GM12872 (cell line): ENCODE results near the gene CYB561A3.

ENCODE experiments used
- TF ChIP-seq, protein P1 (sequence below): IDR thresholded peaks from 3 replicates; pipeline ENCODE4 v1.5.1; 2011; ENCODE audit warnings: low read depth, mild to moderate bottlenecking, low read length, moderate library complexity; ENCODE audit not compliant: insufficient read depth

The CYB561A3 gene

DNA sequence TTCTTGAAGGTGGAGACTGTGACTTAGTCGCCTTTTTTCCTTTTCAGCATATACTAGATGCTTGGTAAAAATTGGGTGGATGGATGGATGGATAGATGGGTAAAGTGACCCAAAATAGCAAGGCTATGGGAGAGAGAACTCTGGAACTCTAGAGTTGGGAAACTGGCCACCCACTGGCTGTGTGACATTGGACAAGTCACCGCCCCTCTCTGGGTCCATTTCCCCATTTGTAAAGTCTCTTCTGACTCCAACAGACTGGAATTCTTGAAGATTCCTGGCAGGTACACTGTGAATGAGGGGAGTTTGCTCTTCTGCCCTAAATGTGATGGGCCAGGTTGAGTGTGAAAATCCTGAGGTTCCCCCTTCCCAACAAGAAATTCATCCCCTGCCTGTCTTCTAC, 20.7 kb downstream of the CYB561A3 start:
- TF ChIP-seq, protein P1, sequence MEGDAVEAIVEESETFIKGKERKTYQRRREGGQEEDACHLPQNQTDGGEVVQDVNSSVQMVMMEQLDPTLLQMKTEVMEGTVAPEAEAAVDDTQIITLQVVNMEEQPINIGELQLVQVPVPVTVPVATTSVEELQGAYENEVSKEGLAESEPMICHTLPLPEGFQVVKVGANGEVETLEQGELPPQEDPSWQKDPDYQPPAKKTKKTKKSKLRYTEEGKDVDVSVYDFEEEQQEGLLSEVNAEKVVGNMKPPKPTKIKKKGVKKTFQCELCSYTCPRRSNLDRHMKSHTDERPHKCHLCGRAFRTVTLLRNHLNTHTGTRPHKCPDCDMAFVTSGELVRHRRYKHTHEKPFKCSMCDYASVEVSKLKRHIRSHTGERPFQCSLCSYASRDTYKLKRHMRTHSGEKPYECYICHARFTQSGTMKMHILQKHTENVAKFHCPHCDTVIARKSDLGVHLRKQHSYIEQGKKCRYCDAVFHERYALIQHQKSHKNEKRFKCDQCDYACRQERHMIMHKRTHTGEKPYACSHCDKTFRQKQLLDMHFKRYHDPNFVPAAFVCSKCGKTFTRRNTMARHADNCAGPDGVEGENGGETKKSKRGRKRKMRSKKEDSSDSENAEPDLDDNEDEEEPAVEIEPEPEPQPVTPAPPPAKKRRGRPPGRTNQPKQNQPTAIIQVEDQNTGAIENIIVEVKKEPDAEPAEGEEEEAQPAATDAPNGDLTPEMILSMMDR = no peak

DNA sequence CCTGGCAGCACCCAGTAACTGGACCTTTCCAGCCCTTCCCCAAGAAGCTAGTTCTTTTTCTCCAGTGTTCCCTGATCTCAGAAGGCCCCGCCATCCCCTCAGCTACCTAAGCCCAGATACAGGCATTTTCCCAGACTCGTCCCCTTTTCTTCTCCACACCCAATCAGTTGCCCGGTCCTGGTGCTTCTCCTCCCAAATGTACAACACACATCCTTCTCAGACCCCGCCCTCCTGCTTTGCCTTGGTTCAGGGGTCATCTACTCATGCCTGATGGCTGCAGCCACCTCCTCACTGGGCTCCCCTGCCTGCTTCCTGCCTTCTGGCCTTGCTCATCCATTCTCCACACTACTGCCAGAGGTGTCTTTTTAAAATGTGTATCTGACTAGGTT, 22.2 kb downstream of the CYB561A3 start:
- TF ChIP-seq, protein P1 = no peak

DNA sequence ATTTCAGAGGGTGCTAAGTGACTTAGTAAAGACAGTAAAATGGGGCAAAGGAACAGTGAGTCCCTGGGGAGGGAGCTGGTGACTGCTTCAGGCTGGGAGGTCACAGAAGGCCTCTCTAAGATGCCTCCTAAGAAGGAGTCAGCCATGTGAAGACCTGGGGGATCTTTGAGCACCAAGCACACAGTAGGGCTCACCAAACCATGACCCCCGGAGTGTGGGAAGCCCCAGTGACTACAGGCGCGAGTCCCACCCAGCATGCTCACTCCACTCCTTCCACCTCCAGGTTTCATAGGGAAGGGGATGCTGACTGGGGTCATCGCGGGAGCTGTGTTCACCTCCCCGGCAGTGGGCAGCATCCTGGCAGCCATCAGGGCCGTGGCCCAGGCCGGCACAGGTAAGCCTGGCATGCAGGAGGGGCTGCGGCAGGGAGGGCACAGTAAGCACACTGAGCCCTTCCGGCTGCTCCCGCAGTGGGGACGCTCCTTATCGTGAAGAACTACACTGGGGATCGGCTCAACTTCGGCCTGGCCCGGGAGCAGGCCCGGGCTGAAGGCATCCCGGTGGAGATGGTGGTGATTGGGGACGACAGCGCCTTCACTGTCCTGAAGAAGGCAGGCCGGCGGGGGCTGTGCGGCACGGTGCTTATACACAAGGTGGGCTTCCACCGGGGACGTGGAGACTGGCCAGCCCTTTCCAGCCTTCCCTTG, 22.7 kb downstream of the CYB561A3 start:
- TF ChIP-seq, protein P1 = no peak

DNA sequence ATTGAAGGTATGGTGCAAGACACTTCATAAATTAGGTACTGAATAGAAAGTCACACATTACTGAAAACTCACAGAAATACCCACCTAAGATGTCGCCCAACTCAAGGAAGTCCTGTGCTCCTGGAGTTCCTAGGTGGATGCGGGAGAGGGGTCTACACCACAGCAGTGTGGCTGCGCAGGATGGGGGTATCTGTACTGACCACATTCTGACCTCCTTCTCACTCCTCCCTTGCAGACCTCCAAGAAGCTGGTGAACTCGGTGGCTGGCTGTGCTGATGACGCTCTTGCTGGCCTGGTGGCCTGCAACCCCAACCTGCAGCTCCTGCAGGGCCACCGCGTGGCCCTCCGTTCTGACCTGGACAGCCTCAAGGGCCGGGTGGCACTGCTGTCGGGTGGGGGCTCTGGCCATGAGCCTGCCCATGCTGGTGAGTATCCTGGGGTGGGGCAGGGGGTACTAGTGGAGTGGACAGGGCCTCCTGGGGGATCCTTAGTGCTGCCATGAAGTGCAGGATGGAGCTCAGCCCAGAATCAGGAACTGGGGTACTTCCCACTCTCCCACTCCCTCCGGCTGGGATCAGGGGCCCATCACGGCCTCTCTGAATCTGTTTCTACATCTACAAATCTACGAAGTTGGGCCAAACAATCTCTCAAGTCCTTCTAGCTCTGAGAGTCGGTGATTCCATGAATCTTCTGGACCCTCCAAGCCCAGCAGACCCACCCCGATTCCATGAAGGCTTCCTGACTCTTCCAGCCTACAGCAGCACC, 23.8 kb downstream of the CYB561A3 start:
- TF ChIP-seq, protein P1 = no peak

DNA sequence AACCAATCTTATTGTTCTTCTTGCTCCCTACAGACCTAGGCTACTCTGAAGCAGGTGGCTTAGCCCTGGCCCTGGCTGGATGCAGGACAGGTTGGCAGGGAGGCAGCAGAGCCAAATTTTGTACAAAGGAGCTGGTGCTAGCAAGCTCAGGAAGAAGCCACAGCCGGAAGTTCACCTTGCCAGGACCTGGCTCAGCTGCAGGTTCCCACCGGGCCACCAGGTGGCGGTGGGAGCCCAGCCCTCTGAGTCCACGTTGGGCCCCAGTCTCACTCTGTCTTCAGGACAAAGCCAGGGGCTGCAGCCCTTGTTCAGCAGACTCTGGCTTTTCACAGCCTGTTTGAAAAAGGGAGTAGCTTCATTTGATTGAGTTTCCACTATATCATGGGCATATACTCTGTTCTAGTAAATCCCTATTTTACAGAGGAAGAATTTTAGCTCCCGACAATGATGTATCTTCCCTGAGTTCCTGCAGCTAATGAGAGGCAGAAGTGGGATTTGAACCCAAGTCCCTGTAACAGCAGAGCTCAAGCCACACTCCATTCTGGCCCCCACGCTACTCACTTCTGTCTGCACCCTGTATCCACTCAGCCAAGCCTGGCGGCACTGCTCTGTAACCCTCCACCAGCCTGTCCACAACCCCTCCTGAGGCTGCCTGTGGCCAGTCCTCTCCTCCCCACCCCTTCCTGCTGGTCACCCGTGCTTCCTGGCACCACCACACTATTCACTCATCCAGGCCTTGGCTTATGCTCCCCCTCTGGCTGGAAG, 25.3 kb downstream of the CYB561A3 start:
- TF ChIP-seq, protein P1 = peak; percentile 99

DNA sequence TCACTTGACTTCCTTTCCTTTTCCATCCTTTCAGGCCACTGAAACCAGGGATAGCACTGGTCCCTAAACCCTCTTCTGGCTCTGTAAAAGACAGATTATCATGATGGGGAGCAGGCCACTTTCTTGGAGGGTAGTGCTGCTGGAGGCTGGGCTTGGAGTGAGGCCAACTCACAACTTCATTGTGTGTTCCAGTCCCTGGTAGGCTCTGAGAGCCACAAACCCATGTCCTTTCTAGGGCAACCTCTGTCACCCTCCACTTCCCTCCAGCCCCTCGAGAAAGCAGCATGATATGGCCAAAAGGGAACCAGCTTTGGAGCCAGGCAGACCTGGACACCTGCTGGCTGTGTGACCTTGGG, 26.3 kb downstream of the CYB561A3 start:
- TF ChIP-seq, protein P1 = no peak
